GM19372 (cell line): ENCODE data around the gene TGM2.

Experiments used
- ATAC-seq: cut with Tn5 transposase; IDR thresholded peaks from one replicate; pipeline ENCODE4 v1.9.1; 2021; ENCODE audit warnings: mild to moderate bottlenecking, low read depth, moderate library complexity; ENCODE audit not compliant: unreplicated experiment

TGM2 gene

DNA sequence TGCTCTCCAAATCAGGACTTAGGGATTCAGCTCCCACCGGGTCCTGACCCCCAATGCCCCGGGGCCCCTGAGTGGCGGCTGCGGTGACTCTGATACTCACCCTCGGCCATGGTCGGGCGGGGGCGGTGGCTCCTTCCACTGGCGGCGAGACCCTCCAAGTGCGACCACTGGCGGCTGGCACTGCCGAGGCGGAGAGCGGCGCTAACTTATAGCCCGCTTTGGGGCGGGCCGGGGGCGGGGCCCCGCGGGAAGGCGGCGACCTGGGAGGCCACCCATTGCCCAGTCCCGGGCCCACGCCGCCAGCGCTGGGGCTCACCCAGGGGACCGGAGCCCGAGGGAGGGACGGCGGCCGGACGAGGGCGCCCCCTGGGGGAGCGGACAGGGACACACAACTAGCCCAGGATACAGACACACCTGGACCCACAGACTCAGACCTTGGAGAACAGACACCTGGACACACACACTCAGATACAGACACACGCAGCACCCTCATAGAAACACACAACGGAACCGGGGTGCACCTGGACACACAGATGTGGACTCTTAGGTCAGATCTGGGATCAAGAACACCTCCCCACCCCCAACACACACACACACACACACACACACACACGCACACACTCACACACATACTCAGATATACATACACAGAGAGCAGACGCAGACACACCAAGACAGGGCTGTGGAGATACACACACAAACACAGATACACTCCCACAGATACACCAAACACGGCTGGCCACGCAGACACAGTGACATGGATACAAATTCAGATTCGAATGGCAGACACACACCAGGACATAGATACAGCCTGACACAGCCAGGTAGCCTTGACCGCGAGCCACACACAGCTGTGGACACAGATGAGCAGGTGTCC, at the start of gene TGM2:
Gene TGM2, minus strand, starts transcription at position 182 of the 877 bp plus-strand sequence. Its CDS starts 72 bp downstream, at position 110.
- peak; percentile 68 for ATAC-seq

DNA sequence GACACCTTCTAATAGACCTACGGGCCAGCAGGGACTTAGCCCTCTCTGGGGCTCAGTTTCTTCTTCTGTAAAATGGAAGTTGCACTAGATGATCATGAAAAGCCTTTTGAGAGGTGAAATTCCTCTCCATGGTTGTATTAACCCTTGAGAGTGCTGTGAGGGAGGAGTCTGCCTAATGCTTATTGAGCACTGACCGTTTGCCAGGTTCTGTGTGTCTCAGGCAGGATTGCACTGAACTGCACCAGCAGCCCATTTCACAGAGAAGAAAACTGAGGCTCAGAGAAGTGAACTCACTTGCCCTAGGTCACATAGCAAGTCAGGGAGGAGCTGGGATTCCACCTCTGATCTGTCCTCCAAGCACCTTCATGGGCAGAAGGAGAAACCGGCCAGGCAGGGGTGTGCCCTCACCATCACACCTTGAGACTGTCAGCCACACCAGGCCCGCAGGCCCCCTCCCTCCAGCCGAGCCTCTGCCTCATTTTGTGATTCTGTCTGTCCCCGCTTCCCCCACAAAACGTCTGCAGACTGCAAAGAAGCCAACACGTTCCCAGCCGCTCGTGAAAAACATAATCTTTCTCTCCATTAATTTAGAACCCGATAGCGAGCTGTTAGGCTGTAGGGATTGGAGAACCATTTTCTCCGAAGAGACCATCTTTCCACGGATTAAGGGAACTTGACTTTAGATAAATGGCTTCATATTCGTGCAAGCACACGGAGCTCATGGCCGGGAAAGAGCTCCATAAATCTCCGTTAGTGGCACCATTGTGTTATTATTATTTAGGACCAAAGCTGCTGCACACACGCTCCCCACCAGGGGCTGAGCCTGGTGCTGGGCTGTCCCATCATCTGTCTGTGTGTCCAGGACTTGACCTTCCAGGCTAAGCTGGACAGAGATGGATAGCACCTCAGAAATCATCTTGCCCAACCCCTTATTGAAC, 49.5 kb upstream of the TGM2 start:
- no peak for ATAC-seq

DNA sequence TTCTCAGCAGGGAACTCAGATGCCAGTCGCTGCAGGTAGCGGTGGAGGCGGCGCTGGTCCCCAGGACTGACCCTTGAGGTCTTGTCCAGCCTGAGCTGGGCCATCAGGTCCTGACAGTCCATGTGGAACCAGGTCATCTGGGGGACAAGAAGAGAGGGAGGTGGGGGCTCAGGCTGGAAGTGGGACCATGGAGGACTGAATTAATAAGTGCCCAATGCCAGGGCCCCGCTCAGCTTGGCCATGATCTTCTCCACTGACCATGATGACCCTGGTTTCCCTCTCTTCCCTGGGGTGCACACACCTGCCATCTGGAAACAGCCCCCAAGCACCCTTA, 48.5 kb upstream of the TGM2 start:
- no peak for ATAC-seq

DNA sequence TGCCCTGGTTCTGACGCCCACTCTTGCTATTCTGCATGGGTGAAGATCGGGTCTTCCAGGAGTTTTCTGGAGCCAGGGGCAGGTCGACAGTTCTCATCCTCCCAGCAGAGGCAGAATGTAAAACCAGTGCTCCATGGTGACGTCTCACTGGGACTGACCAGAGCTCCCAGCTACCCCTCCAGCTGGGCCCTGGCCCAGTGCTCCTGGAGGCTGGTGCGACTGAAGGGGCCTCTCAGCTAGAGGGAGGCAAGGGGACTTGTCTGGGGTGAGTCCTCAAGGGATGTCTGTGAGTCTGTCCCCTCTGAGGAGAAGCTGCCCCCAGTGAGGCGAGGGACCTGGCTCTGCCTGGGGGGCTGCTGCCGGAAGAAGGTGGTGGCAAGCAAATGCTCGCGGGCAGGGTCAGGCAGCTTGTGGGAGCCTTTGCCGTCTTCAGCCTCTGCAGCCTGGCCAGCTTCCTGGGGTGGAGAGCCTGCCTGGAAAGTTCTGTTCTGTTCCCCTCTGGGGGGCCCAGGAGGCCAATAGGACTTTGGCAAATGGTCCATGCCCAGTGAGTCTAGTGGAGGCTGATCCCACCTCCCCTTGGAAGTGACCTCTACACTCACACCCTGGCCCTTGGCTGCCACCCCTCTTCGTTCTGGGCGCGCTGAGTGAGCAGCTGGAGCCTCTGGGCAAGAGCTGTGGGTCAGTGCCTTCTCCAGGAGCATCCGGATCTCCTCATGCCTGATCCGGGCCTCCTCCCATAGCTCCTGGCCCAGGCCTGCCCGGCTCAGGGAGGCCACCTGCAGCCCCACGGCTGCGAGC, 47.9 kb upstream of the TGM2 start:
- no peak for ATAC-seq

DNA sequence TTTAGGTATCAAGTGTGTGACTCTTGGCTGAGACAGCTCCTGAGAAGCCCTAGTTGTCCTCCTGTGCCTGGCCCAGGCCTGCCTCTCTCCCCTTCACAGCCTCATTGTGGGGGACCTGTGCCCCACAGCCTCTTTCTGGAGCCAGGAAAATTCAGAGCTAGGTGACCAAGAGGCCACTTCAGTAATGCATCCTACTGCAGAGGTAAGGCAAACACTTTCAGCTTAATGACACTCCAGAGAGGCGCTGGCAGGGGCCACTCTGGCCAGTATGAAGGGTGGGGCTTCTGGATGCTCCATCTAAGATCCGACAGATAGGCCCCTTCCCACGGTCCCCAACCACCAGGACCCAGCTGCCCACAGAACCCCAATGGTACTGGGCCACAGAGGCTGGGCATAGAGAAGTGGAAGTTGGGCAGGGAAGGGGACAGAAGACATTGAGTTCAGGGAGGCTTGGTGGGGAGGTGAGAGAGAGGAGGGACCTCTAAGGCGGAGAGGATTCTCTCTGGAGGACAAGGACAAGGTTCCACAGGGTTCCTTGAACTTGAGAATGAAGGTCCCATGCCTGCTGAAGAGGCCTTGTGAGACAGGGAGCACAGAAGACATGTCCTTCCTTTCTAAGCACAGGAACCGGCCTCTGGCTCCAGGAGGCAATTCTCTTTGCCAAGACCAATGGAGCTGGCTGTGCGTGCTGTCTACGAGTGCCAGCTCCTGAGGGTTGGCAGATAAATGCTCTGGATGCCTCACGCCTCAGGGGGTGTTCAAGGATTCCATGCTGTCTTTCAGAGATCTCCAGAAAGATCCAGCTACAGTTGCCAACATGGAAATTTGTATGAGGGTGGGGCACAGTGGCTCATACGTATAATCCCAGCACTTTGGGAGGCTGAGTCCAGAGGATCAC, 46.4 kb upstream of the TGM2 start:
- ATAC-seq = no peak

DNA sequence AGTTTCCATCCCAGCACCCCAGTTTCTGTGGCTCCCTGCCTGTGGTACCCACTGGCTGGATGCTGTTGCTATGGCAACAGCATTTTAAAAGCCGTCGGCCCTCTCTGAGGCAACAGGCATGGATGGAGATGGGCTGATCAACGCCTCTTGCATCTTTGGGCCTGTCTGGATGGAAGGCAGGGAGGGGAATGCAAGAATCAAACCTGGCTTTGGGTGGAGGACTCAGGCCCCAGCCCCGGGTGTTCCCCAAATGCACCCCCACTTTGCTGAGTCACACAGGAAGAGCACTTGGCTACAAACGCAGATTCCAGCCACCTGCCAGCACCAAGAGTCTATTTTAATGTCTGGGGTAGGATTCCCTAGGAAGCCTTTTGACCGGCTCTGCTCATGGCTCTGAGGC, 45.7 kb upstream of the TGM2 start:
- no peak for ATAC-seq

DNA sequence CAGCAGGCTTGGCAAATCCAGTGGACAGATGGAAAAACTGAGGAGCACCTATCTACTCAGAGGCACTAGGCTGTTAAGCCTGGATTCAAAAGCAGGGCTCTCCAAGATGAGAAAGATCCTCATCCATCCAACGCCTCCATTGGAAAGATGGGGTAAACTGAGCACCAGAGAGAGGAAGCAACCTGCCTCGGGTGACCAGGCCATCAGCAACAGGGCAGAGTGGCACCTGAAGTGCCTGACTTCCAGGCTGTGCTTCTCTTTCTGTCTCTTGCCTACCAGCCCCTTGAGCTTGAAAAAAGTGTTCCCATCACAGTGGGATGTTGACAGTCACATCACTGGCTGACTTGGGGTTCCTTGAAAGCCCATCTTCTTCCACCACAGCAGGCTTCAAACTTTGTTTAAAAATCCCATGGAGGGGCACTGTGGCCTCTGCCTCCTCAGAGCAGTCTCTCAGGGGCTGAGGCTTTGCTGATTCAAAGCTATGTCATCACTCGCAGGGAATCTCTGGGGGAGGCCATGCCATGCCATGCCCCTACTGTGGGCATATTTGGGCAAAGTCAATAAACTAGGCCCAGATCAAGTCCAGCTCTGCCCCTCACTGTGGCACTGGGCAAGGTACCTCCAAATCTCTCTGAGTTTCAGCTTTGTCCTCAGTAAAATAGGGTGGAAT, 44.8 kb upstream of the TGM2 start:
- ATAC-seq = no peak

DNA sequence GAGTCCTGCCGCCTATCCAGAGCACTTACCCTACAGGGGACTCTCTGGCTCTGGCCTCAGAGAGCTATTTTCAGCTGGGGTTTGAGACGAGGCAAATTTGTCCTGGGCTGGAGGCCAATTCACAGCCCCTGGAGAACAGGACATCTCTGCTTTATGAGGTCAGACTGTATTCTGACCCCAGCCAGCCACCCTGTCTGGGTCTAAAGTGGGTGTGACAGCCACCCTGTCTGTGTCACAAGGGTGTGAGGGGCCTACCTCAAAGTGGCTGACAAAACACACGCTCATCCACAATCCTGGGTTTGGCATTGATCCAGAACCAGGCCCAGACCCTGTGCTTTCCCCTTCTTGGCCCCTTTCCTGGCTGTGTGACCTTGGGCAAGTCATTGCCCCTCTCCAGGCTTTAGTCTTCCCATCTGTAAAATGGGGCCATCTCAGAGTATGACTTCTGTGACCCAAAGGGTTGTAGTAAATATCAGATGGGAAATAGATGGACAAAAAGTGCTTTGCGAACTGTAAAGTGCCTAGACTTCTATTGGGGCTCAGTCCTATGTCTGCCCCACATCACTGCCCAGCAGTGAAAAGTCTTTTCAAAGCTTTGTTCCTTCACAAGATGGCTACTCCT, 44.1 kb upstream of the TGM2 start:
- ATAC-seq = no peak

DNA sequence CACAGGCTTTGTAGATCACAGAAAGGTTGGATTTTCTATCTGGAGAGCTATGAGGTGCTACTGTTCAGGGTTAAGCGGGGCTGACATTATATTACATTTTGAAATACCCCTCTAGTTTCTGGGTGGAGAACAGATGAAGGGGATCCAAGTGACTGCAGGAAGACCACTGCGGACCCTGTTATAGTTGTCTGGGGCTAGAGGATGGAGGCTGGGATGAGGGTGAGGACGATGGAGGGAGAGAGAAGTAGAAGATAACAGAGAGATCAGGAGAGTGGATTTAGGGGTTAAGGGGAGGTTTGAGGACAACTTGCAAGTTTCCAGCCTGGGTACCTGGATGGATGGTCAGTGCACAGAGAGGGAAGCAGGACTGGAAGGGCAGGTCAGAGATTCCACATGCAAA, 43.5 kb upstream of the TGM2 start:
- ATAC-seq = no peak

DNA sequence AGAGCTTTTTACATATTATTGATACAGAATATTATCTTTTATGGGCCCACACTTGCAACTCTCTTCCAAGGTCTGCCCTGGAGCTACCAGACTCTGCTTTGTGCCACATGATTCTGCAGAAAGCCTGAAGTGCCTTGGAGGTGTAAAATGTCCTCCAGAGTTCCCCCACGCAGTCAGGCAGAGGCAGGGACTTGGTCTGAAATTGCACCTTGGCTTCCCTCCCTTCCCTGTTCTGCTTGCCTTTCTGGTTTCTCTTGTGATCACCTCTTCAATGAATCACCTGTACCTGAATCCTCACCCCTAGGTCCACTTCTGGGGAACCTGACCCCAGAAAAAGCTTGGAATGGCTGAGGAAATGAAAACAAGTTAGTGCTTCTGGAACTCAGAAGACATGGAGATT, 43.0 kb upstream of the TGM2 start:
- ATAC-seq = no peak

DNA sequence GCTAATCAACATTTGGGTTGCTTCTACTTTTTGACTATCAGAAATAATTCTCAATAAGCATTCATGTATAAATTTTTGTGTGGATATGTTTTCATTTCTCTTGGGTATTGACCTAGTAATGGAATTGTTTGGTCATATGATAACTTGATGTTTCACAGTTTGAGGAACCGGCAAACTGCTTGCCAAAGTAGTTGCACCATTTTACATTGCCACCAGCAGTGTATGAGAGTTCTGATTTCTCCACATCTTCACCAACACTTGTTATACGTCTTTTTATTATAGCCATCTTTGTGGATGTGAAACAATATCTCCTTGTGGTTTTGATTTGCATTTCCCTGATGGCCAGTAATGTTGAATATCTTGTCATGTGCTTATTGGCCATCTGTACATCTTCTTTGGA, 42.6 kb upstream of the TGM2 start:
- no peak for ATAC-seq

DNA sequence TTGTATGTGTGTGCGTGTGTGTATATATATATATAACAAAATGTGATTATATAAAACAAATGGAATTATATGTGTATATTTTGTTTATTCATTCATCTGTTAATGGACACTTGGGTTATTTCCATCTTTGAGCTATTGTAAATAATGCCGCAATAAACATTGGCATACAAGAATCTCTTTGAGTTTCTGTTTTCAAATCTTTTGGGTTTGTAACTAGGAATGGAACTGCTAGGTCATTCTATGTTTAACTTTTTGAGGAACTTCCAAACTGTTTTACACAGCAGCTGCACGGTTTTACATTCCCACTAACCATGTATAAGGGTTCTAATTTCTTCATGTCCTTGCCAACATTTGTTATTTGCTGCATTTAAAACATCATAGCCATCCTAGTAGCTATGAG, 39.9 kb upstream of the TGM2 start:
- no peak for ATAC-seq

DNA sequence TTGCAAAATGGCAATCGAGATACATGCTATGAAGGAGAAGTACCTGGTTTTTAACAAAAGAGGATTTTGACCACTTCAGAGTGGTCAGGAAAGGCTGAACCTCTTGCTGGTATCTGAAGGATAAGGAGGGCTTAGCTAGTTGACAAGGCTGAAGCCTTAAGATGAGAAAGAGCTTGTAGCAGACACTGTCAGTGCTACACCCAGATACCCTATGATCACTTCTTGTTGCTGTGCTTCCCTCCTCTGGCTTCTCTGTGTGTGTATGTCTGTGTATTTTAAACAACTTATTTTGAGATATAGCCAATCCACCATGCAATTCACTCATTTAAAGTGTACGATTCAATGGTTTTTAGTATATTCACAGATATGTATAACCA, 38.9 kb upstream of the TGM2 start:
- no peak for ATAC-seq

DNA sequence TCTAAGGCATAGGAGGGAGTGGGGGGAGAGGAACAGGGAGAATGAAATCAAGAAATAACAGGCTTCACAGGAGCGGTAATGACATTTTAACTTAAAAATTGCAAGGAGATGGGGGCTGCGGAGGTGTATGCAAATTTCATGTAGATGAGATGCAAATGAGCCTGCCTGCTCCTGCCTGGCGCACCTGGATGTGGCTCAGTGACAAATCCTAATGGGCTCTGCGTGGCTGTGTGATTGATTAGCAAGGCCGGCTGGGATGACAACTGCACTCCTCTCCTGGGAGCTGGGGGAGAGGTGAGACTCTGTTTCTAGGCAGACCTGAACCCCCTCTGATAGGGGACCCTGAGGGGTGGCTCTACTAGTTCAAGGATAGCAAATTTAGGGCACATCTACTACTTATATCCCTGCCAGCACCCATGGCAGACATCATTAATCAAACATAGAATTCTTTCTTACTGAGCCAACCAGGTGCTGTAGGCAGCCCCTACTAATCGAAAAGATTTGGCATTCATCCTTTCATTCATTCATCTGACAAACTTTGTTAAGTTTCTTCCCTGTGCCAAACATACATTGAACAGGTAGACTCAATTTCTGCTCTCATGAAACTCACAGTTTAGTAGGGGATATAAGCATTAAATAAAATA, 38.4 kb upstream of the TGM2 start:
- no peak for ATAC-seq

DNA sequence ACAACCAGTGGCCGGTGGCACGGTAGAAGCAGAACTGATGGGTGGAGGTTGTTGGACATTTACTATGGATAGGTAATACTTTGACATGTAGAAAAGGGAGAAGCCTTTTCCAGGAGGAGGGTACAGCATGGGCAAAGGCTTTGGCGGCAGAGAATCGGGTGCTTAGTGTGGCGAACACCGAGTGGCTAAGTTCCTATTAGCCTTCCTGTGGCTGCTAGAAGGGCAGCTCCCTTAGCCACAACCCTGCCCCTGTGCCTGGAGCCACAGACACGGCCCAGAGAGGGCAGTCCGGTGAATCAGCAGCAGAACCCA, 37.9 kb upstream of the TGM2 start:
- ATAC-seq = no peak

DNA sequence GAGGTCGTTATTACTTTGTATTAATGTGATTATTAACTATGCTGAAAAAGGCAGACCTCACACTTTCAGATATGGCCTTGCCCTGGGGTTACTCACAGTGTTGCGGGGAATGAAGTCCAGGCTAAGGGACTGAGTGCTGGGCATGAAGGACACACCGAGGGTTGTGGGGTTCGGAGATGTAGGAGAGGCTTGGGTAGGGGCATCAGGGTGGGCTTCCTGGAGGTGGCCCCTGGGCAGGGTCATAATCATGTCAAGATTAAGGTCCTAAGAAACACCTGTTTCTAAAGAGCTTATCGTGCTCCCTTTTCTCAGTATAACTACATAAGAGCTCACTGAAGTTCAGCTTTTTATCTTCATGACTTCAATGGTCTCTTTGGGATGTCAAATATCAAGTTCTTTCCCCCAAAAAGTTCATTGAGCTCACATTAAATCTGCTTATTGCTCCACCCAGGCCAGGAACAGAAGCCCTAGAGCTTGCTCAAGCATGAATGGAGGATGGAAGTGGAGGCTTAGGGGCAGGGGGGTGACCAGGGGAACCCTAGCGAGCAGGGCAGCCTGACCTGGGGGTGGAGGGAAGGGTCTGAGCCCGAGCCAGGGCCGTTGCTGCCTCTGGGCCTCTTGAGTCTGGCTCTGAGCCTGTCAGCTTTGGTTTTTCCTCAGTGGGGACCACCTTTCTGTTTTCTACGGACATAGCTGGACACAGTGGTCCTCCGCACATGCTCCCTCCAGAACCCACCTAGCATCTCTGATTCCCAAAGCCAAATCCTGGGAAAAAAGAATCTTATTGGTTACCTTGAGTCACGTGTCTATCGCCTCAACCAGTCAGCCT, 37.3 kb upstream of the TGM2 start:
- no peak for ATAC-seq

DNA sequence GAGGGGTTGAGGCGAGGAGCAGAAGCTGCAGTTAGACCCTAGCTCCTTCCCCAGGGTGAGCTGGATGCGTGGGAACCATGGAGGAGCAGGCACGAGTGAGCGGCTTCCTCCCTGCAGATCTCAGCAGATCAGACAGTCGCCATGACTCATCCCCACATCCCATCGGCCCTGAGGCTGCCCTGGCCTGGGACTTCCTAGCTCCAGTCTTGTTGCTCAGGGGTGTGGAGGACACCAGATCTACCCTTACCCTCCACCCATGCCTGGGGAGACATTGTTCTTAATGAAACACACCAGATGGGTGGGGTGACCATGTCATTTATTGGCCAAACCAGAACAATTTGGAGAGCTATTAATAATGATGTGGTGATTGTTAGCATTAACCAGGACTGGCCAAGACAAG, 36.3 kb upstream of the TGM2 start:
- ATAC-seq = no peak

DNA sequence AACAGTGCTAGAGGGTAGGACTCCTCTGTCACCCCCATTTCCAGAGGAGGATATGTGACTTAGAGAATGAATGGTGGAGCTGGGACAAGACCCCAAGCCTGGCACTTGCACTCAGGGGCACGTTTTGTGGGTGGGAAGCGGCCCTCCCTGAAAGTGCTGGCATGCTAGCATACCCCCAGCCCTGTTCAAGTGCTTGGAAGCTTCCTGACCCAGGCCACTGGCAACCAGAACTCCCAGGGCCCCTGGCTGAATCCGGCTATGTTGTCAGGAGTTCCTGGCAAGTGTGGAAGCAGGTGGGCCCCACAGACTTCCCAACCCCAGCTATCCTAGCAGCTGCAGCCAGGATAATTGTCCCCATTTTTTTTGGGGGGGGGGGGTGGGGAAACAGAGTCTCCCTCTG, 35.6 kb upstream of the TGM2 start:
- ATAC-seq = no peak
